ENCODE measurements around the gene MRPL45.
"Not testable (repeated sequence)": the region's sequence is repeated elsewhere in the genome, so short reads cannot be mapped to it uniquely, and the experiment has no call there.

The MRPL45 gene

DNA sequence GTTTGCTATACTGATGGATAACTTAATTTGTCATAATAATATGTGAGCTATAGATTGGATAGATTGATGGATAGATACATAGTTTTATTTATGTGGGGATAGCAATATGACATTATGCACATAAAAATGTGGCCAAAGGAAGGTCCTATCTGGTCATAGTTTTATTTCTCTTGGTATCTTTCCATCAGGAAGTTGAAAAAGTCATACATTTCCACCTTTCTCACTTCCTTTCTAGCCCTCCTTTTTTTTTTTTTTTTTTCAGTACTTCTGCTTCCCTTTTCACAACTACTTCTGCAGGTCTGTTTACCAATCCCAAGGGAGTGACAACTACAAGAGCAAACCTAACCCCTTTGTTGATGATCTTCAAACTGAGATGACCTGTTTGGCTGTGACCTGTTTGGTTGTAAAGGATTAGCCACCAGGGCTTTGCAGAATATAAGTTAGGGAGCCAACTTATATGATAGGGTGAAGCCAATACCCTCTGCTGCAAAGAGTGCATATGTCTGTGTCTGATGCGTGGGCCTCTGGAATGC lies 30.9 kb upstream of the MRPL45 start:
- H4K8ac ChIP-seq (ENCODE audit: low read length); H2BK5ac ChIP-seq (ENCODE audit: low read depth, low read length, poor library complexity, severe bottlenecking); H3K4me3 ChIP-seq (ENCODE audit: insufficient read depth in 1 of 2, low read depth in 1 of 2, low read length in 2 of 2); H4K91ac ChIP-seq (ENCODE audit: low read length); H3K4me2 ChIP-seq (ENCODE audit: low read length, poor library complexity, severe bottlenecking); H3K14ac ChIP-seq (ENCODE audit: low read length in 2 of 2); H2AK5ac ChIP-seq (ENCODE audit: low read length, severe bottlenecking); H3K4me1 ChIP-seq (ENCODE audit: control insufficient read depth, insufficient read depth, low read depth, low read length); H3K36me3 ChIP-seq (ENCODE audit: control insufficient read depth in 1 of 2, insufficient read depth in 2 of 2, low read depth in 1 of 2, low read length in 2 of 2); H2BK120ac ChIP-seq (ENCODE audit: low read depth, low read length); H3K27ac ChIP-seq (ENCODE audit: low read length, poor library complexity, severe bottlenecking); H3K23ac ChIP-seq (ENCODE audit: low read length in 2 of 2); H3K4ac ChIP-seq (ENCODE audit: low read depth in 1 of 2, low read length in 2 of 2); H2AFZ ChIP-seq (ENCODE audit: low read depth, low read length); H3K18ac ChIP-seq (ENCODE audit: low read depth in 1 of 2, low read length in 2 of 2); H3K27me3 ChIP-seq (ENCODE audit: control insufficient read depth in 1 of 2, insufficient read depth in 1 of 2, low read length in 2 of 2); H3K9ac ChIP-seq (ENCODE audit: low read length); DNase-seq; H3K79me1 ChIP-seq (replicated peaks; ENCODE audit: low read length, poor library complexity, severe bottlenecking); H3K9me3 ChIP-seq (ENCODE audit: control insufficient read depth, low read length); H2BK15ac ChIP-seq (ENCODE audit: low read depth, poor library complexity, severe bottlenecking); H2BK12ac ChIP-seq (ENCODE audit: low read length in 2 of 2): not testable (repeated sequence)
- WGBS, result 92% methylated on average over 1 of the region's 1 CpG

DNA sequence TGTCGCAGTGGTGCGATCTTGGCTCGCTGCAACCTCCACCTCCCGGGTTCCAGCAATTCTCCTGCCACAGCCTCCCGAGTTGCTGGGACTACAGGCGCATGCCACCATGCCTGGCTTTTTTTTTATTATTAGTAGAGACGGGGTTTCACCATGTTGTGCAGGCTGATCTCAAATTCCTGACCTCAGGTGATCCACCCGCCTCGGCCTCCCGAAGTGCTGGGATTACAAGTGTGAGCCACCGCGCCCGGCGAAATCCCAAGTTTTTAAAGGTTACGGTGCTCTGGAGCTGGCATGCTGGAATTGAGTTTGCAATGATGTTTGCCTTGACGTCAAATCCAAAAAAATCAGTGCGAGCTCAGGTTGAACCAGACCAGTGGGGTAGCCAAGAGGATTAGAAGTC lies 30.4 kb upstream of the MRPL45 start:
- H3K79me1 ChIP-seq (replicated peaks; ENCODE audit: low read length, poor library complexity, severe bottlenecking); H3K9me3 ChIP-seq (ENCODE audit: control insufficient read depth, low read length); H2AK5ac ChIP-seq (ENCODE audit: low read length, severe bottlenecking); H3K4me1 ChIP-seq (ENCODE audit: control insufficient read depth, insufficient read depth, low read depth, low read length); H3K4me2 ChIP-seq (ENCODE audit: low read length, poor library complexity, severe bottlenecking); H3K18ac ChIP-seq (ENCODE audit: low read depth in 1 of 2, low read length in 2 of 2); H3K9ac ChIP-seq (ENCODE audit: low read length); H3K14ac ChIP-seq (ENCODE audit: low read length in 2 of 2); H2AFZ ChIP-seq (ENCODE audit: low read depth, low read length); DNase-seq; H2BK12ac ChIP-seq (ENCODE audit: low read length in 2 of 2); H3K27me3 ChIP-seq (ENCODE audit: control insufficient read depth in 1 of 2, insufficient read depth in 1 of 2, low read length in 2 of 2); H2BK120ac ChIP-seq (ENCODE audit: low read depth, low read length); H2BK15ac ChIP-seq (ENCODE audit: low read depth, poor library complexity, severe bottlenecking); H4K91ac ChIP-seq (ENCODE audit: low read length); H3K4me3 ChIP-seq (ENCODE audit: insufficient read depth in 1 of 2, low read depth in 1 of 2, low read length in 2 of 2); H4K8ac ChIP-seq (ENCODE audit: low read length); H3K27ac ChIP-seq (ENCODE audit: low read length, poor library complexity, severe bottlenecking); H3K36me3 ChIP-seq (ENCODE audit: control insufficient read depth in 1 of 2, insufficient read depth in 2 of 2, low read depth in 1 of 2, low read length in 2 of 2); H3K4ac ChIP-seq (ENCODE audit: low read depth in 1 of 2, low read length in 2 of 2); H2BK5ac ChIP-seq (ENCODE audit: low read depth, low read length, poor library complexity, severe bottlenecking); H3K23ac ChIP-seq (ENCODE audit: low read length in 2 of 2): not testable (repeated sequence)
- WGBS, result 98% methylated on average over 14 of the region's 17 CpGs

DNA sequence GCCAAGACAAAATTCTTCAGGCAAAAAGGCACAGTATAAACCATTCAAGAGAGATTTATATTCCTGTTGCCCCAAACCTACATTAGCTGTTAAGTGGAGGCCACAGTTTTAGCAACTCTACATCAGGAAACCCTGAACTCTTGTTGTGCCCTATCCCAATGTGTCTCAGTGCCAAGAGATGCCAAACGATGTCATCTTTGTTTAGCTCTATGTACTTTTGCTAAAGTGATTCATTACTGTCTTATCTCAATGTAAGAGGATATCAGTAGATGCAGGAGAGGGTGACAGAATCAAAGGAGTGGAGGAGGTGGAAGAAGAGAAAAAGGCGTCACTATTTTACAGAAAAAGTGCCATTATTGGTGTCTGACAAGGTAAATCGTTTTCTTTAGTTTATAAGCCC lies 28.8 kb upstream of the MRPL45 start:
- not testable (repeated sequence) for H4K8ac ChIP-seq (ENCODE audit: low read length); H3K9me3 ChIP-seq (ENCODE audit: control insufficient read depth, low read length); H2BK120ac ChIP-seq (ENCODE audit: low read depth, low read length); H3K18ac ChIP-seq (ENCODE audit: low read depth in 1 of 2, low read length in 2 of 2); H4K91ac ChIP-seq (ENCODE audit: low read length); H3K36me3 ChIP-seq (ENCODE audit: control insufficient read depth in 1 of 2, insufficient read depth in 2 of 2, low read depth in 1 of 2, low read length in 2 of 2); H3K4ac ChIP-seq (ENCODE audit: low read depth in 1 of 2, low read length in 2 of 2); H3K9ac ChIP-seq (ENCODE audit: low read length); H3K4me2 ChIP-seq (ENCODE audit: low read length, poor library complexity, severe bottlenecking); H3K14ac ChIP-seq (ENCODE audit: low read length in 2 of 2); H2BK5ac ChIP-seq (ENCODE audit: low read depth, low read length, poor library complexity, severe bottlenecking); H3K4me1 ChIP-seq (ENCODE audit: control insufficient read depth, insufficient read depth, low read depth, low read length); H3K79me1 ChIP-seq (replicated peaks; ENCODE audit: low read length, poor library complexity, severe bottlenecking); H3K4me3 ChIP-seq (ENCODE audit: insufficient read depth in 1 of 2, low read depth in 1 of 2, low read length in 2 of 2); H2BK15ac ChIP-seq (ENCODE audit: low read depth, poor library complexity, severe bottlenecking); H2AFZ ChIP-seq (ENCODE audit: low read depth, low read length); H3K27me3 ChIP-seq (ENCODE audit: control insufficient read depth in 1 of 2, insufficient read depth in 1 of 2, low read length in 2 of 2); H3K23ac ChIP-seq (ENCODE audit: low read length in 2 of 2); H2AK5ac ChIP-seq (ENCODE audit: low read length, severe bottlenecking); H2BK12ac ChIP-seq (ENCODE audit: low read length in 2 of 2); DNase-seq; H3K27ac ChIP-seq (ENCODE audit: low read length, poor library complexity, severe bottlenecking)
- 80% methylated on average over 1 of the region's 3 CpGs for WGBS

DNA sequence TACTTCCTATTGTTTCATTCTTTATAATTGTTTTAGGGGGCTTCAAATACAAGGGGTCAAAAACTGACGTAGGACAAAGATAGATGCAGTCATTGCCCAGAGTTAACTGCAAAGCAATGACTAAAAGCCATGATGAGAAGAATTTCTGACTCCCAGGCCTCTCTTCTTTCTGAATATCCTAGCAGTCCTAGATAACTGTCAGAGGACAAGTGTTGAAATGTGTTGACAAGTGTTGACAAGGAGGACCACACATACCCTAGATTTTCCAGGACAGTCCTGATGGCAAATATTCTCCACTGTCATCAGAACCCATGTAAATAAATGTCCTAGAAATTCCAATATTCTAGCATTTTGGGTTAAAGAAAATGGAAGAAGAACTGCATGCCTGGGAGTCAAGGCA lies 27.9 kb upstream of the MRPL45 start:
- not testable (repeated sequence) for H3K23ac ChIP-seq (ENCODE audit: low read length in 2 of 2); H2BK12ac ChIP-seq (ENCODE audit: low read length in 2 of 2); H3K27me3 ChIP-seq (ENCODE audit: control insufficient read depth in 1 of 2, insufficient read depth in 1 of 2, low read length in 2 of 2); H3K9ac ChIP-seq (ENCODE audit: low read length); H3K79me1 ChIP-seq (replicated peaks; ENCODE audit: low read length, poor library complexity, severe bottlenecking); H3K36me3 ChIP-seq (ENCODE audit: control insufficient read depth in 1 of 2, insufficient read depth in 2 of 2, low read depth in 1 of 2, low read length in 2 of 2); H3K4me2 ChIP-seq (ENCODE audit: low read length, poor library complexity, severe bottlenecking); H3K9me3 ChIP-seq (ENCODE audit: control insufficient read depth, low read length); H2AK5ac ChIP-seq (ENCODE audit: low read length, severe bottlenecking); H2BK15ac ChIP-seq (ENCODE audit: low read depth, poor library complexity, severe bottlenecking); H3K4ac ChIP-seq (ENCODE audit: low read depth in 1 of 2, low read length in 2 of 2); H2AFZ ChIP-seq (ENCODE audit: low read depth, low read length); H2BK120ac ChIP-seq (ENCODE audit: low read depth, low read length); H2BK5ac ChIP-seq (ENCODE audit: low read depth, low read length, poor library complexity, severe bottlenecking); H4K8ac ChIP-seq (ENCODE audit: low read length); H3K4me3 ChIP-seq (ENCODE audit: insufficient read depth in 1 of 2, low read depth in 1 of 2, low read length in 2 of 2); DNase-seq; H3K27ac ChIP-seq (ENCODE audit: low read length, poor library complexity, severe bottlenecking); H3K4me1 ChIP-seq (ENCODE audit: control insufficient read depth, insufficient read depth, low read depth, low read length); H4K91ac ChIP-seq (ENCODE audit: low read length); H3K14ac ChIP-seq (ENCODE audit: low read length in 2 of 2); H3K18ac ChIP-seq (ENCODE audit: low read depth in 1 of 2, low read length in 2 of 2)
- 100% methylated on average over 1 of the region's 1 CpG for WGBS

Measured in mesenchymal stem cell (in vitro differentiated cells and primary cell).